ENCODE data around the gene ADAMTS8.

DNA sequence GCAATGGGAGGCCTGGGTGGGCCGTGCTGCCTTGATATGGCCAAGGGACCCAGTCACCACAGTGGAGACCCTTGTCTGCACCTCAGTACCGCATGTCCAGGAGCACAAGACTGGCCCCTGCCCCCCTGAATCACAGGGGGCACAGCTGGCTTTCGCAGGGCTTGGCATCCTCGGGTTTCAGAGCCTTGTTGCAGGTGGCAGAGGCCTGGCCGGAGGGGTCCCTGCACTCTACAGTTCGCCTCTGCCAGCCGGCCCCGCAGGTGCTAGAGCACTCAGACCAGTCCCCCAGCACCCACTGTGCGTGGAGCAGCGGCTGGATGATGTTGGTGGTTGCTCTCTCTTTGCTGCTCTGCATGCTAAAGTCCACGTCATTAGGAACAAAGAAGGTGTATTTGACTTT, 23.0 kb downstream of the ADAMTS8 start:
- no peak for TF ChIP-seq CTCF (IDR thresholded peaks at IDR 0.05)
- no peak for TF ChIP-seq POLR2A (IDR thresholded peaks at IDR 0.05)
- no peak for TF ChIP-seq POLR2AphosphoS5 (IDR thresholded peaks at IDR 0.05)
